Neural cell (in vitro differentiated cells): ENCODE measurements around the gene EPHA6. TPM values are rescaled to one million over a fixed set of nuclear protein-coding genes. Genes with fewer than 3 reads are reported as not detected.

Experiments
- H2AFZ ChIP-seq: fragments of 200-600, 300-800 bp; sonication (generic), shearing (Covaris generic); 2 replicates; pipeline ENCODE4 v1.6.0; 2014; ENCODE audit warnings: low read depth, mild to moderate bottlenecking, antibody characterized with exemption, low read length, moderate library complexity
- H3F3A ChIP-seq: fragments of 200-600 bp; shearing (Covaris generic); 2 replicates; pipeline ENCODE4 v1.6.1; 2016; ENCODE audit warnings: mild to moderate bottlenecking, moderate library complexity, mixed read lengths, antibody characterized with exemption, low read length; ENCODE audit not compliant: insufficient read depth, poor library complexity, severe bottlenecking
- H3K27ac ChIP-seq: fragments of 200-600, 300-800 bp; sonication (generic), shearing (Covaris generic); 2 replicates; pipeline ENCODE4 v1.5.1; 2014; ENCODE audit warnings: mild to moderate bottlenecking, low read length, moderate library complexity
- H3K27me3 ChIP-seq: fragments of 300-800, 200-600 bp; sonication (generic), shearing (Covaris generic); 2 replicates; pipeline ENCODE4 v1.6.0; 2014; ENCODE audit warnings: mild to moderate bottlenecking, low read depth, low read length, moderate library complexity; ENCODE audit not compliant: insufficient read depth
- H3K36me3 ChIP-seq: fragments of 300-800, 200-600 bp; sonication (generic), shearing (Covaris generic); 2 replicates; pipeline ENCODE4 v1.5.1; 2014; ENCODE audit warnings: mild to moderate bottlenecking, antibody characterized with exemption, low read length, moderate library complexity; ENCODE audit not compliant: insufficient read depth
- H3K4me2 ChIP-seq: fragments of 300-800, 200-600 bp; sonication (generic), shearing (Covaris generic); 2 replicates; pipeline ENCODE4 v1.6.0; 2014; ENCODE audit warnings: mild to moderate bottlenecking, low read length
- H3K4me3 ChIP-seq: fragments of 300-800, 200-600 bp; sonication (generic), shearing (Covaris generic); 2 replicates; pipeline ENCODE4 v1.5.1; 2014; ENCODE audit warnings: mild to moderate bottlenecking, low read length, moderate library complexity
- H3K79me2 ChIP-seq: fragments of 200-600 bp; shearing (Covaris generic); replicated peaks from 2 replicates; pipeline ENCODE4 v1.6.0; 2014; ENCODE audit warnings: mild to moderate bottlenecking, low read length, moderate library complexity; ENCODE audit not compliant: insufficient read depth
- H3K9ac ChIP-seq: fragments of 300-800, 200-600 bp; sonication (generic), shearing (Covaris generic); 2 replicates; pipeline ENCODE4 v1.6.1; 2016; ENCODE audit warnings: mild to moderate bottlenecking, low read length, mixed read lengths
- H3K9me2 ChIP-seq: fragments of 200-600 bp; shearing (Covaris generic); 2 replicates; pipeline ENCODE4 v1.6.1; 2016; ENCODE audit warnings: mild to moderate bottlenecking, low read length, mixed read lengths; ENCODE audit not compliant: insufficient read depth
- H3K9me3 ChIP-seq: fragments of 200-600, 300-800 bp; sonication (generic), shearing (Covaris generic); 2 replicates; pipeline ENCODE4 v1.6.1; 2016; ENCODE audit warnings: mild to moderate bottlenecking, mixed run types, low read length, moderate library complexity, mixed read lengths
- H4K20me1 ChIP-seq: fragments of 200-600 bp; shearing (Covaris generic); 2 replicates; pipeline ENCODE4 v1.6.1; 2016; ENCODE audit warnings: mild to moderate bottlenecking, mixed run types; ENCODE audit not compliant: insufficient read depth
- EP300 ChIP-seq: fragments of 450-650 bp; conservative IDR thresholded peaks from 2 replicates; pipeline ENCODE4 v1.6.1; 2014; ENCODE audit warnings: antibody characterized with exemption, mild to moderate bottlenecking, moderate library complexity; ENCODE audit not compliant: poor library complexity, severe bottlenecking
- EZH2 ChIP-seq: fragments of 200-600, 300-800 bp; shearing (Covaris generic), sonication (generic); IDR thresholded peaks from 2 replicates; pipeline ENCODE4 v1.6.1; 2014; ENCODE audit warnings: antibody characterized with exemption, low read length, borderline replicate concordance, mild to moderate bottlenecking; ENCODE audit not compliant: insufficient read depth, poor library complexity, severe bottlenecking
- MXI1 ChIP-seq: fragments of 450-650 bp; conservative IDR thresholded peaks from 2 replicates; pipeline ENCODE4 v1.6.1; 2014; ENCODE audit warnings: antibody characterized with exemption, mild to moderate bottlenecking; ENCODE audit not compliant: poor library complexity, severe bottlenecking
- POLR2AphosphoS5 ChIP-seq: IDR thresholded peaks from 2 replicates; pipeline ENCODE4 v1.6.1; 2012
- RAD21 ChIP-seq: fragments of 450-650 bp; conservative IDR thresholded peaks from 2 replicates; pipeline ENCODE4 v1.6.1; 2014; ENCODE audit warnings: antibody characterized with exemption, mild to moderate bottlenecking, moderate library complexity
- SMC3 ChIP-seq: fragments of 450-650 bp; conservative IDR thresholded peaks from 2 replicates; pipeline ENCODE4 v1.6.1; 2014; ENCODE audit warnings: antibody characterized with exemption, mild to moderate bottlenecking, moderate library complexity; ENCODE audit not compliant: poor library complexity
- TAF1 ChIP-seq: IDR thresholded peaks from 2 replicates; pipeline ENCODE4 v1.6.1; 2012; ENCODE audit warnings: low read depth
- polyA plus RNA-seq: library from polyadenylated mRNA; depleted of rRNA; stranded (reverse); fragments of >200 nt; gene quantifications from 2 replicates; pipeline ENCODE4 v1.2.3, GENCODE V29; 2014
- TF ChIP-seq, protein P1 (sequence below): IDR thresholded peaks from 2 replicates; pipeline ENCODE4 v1.6.1; 2012; ENCODE audit warnings: borderline replicate concordance
- TF ChIP-seq, protein P2 (sequence below): fragments of 450-650 bp; IDR thresholded peaks from 2 replicates; pipeline ENCODE4 v1.5.1; 2014; ENCODE audit warnings: antibody characterized with exemption, mild to moderate bottlenecking, moderate library complexity; ENCODE audit not compliant: poor library complexity, severe bottlenecking

The EPHA6 gene
- polyA plus RNA-seq, 1 donor from 2014 or later, result 0.56 TPM

DNA sequence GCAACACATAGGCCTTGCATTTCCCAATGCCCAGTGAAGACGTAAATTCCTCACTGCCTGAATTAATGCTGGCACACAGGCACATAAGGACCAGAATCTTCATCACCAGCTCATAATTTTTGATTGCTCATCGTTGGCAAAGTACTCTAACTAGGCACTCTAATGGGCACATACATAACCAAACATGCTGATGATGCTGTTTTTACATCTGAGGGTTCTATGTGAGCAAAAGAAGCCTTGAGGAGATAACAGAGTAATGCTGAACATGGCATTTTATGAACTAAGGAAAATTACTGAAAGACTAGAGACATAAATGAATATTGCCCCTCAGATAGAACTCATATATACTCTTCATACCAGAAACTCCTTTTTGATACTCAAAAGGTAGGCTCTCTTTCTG, 387.4 kb downstream of the EPHA6 start:
- no peak overlapping the region for H2AFZ ChIP-seq
- no peaks in the 10 kb centered on the region for H3K79me2 ChIP-seq
- no peak overlapping the region for H3K9ac ChIP-seq
- H3K36me3 ChIP-seq, result no peaks in the 10 kb centered on the region
- H3K4me3 ChIP-seq, result no peak overlapping the region
- no peaks in the 10 kb centered on the region for H3F3A ChIP-seq
- H3K4me2 ChIP-seq, result no peak overlapping the region
- no peaks in the 10 kb centered on the region for H3K27me3 ChIP-seq
- no peaks in the 10 kb centered on the region for H4K20me1 ChIP-seq
- H3K9me3 ChIP-seq, result no peaks in the 10 kb centered on the region
- TF ChIP-seq, protein P1, sequence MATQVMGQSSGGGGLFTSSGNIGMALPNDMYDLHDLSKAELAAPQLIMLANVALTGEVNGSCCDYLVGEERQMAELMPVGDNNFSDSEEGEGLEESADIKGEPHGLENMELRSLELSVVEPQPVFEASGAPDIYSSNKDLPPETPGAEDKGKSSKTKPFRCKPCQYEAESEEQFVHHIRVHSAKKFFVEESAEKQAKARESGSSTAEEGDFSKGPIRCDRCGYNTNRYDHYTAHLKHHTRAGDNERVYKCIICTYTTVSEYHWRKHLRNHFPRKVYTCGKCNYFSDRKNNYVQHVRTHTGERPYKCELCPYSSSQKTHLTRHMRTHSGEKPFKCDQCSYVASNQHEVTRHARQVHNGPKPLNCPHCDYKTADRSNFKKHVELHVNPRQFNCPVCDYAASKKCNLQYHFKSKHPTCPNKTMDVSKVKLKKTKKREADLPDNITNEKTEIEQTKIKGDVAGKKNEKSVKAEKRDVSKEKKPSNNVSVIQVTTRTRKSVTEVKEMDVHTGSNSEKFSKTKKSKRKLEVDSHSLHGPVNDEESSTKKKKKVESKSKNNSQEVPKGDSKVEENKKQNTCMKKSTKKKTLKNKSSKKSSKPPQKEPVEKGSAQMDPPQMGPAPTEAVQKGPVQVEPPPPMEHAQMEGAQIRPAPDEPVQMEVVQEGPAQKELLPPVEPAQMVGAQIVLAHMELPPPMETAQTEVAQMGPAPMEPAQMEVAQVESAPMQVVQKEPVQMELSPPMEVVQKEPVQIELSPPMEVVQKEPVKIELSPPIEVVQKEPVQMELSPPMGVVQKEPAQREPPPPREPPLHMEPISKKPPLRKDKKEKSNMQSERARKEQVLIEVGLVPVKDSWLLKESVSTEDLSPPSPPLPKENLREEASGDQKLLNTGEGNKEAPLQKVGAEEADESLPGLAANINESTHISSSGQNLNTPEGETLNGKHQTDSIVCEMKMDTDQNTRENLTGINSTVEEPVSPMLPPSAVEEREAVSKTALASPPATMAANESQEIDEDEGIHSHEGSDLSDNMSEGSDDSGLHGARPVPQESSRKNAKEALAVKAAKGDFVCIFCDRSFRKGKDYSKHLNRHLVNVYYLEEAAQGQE, result no peak
- TF ChIP-seq POLR2AphosphoS5 (no peak), SMC3 (no peak)
- no peak overlapping the region for H3K27ac ChIP-seq
- no peaks in the 10 kb centered on the region for H3K9me2 ChIP-seq

DNA sequence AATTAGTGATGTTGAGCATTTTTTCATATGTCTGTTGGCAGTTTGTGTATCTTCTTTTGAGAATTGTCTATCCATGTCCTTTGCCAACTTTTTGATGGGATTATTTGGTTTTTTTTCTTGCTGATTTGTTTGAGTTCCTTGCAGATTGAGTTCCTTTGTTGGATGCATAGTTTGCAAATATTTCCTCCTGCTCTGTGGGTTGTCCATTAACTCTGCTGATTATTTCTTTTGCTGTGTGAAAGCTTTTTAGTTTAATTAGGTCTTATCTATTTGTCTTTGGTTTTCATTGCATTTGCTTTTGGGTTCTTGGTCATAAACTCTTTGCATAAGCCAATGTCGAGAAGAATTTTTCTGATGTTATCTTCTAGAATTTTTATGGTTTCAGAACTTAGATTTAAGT, 414.6 kb downstream of the EPHA6 start:
- TF ChIP-seq TAF1 (no peak), MXI1 (no peak)
- Histone ChIP-seq H3K36me3 (no peaks in the 10 kb centered on the region), H3K4me3 (no peak overlapping the region), H3K27me3 (no peaks in the 10 kb centered on the region), H3K79me2 (no peaks in the 10 kb centered on the region), H3K9me2 (no peaks in the 10 kb centered on the region), H3K4me2 (no peak overlapping the region), H2AFZ (no peak overlapping the region), H3F3A (no peaks in the 10 kb centered on the region), H3K9me3 (no peaks in the 10 kb centered on the region), H4K20me1 (no peaks in the 10 kb centered on the region), H3K9ac (no peak overlapping the region), H3K27ac (no peak overlapping the region)

DNA sequence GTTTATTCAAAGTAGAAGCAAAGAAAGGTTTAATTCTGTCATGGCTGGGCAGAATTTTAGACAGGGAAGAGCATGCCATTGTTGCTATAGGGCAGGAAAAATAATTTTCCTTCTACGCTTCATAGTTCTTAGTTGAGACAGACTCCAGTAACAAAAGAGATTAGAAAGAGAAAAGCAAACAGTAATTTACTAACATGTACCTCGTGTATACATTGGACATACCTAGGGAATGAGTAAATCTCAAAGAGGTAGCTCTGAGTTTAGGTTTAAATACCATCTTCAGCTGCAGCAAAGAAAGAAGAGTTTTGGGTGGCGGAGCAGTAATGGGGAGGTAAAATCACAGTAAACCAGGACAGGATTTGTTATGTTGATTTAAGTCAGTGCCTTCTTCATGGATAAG, 416.1 kb downstream of the EPHA6 start:
- Histone ChIP-seq H3K9me2 (no peaks in the 10 kb centered on the region), H3K27me3 (no peaks in the 10 kb centered on the region), H2AFZ (no peak overlapping the region), H4K20me1 (no peaks in the 10 kb centered on the region), H3K9me3 (no peaks in the 10 kb centered on the region), H3K27ac (no peak overlapping the region), H3K79me2 (no peaks in the 10 kb centered on the region), H3K36me3 (no peaks in the 10 kb centered on the region), H3K9ac (no peak overlapping the region), H3K4me3 (no peak overlapping the region), H3K4me2 (no peak overlapping the region), H3F3A (no peaks in the 10 kb centered on the region)
- TF ChIP-seq, protein P2, sequence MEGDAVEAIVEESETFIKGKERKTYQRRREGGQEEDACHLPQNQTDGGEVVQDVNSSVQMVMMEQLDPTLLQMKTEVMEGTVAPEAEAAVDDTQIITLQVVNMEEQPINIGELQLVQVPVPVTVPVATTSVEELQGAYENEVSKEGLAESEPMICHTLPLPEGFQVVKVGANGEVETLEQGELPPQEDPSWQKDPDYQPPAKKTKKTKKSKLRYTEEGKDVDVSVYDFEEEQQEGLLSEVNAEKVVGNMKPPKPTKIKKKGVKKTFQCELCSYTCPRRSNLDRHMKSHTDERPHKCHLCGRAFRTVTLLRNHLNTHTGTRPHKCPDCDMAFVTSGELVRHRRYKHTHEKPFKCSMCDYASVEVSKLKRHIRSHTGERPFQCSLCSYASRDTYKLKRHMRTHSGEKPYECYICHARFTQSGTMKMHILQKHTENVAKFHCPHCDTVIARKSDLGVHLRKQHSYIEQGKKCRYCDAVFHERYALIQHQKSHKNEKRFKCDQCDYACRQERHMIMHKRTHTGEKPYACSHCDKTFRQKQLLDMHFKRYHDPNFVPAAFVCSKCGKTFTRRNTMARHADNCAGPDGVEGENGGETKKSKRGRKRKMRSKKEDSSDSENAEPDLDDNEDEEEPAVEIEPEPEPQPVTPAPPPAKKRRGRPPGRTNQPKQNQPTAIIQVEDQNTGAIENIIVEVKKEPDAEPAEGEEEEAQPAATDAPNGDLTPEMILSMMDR, result no peak
- TF ChIP-seq SMC3 (no peak), POLR2AphosphoS5 (no peak), MXI1 (no peak), EZH2 (no peak), RAD21 (no peak), TAF1 (no peak), EP300 (no peak)
- TF ChIP-seq, protein P1, result no peak
